ENCODE results near the gene SLC17A8. TPM values are rescaled to one million over a fixed set of nuclear protein-coding genes. Genes with fewer than 3 reads are reported as not detected.

Gene SLC17A8
- polyA plus RNA-seq, 4 donors: 0.19 to 0.60 (median 0.37) TPM

DNA sequence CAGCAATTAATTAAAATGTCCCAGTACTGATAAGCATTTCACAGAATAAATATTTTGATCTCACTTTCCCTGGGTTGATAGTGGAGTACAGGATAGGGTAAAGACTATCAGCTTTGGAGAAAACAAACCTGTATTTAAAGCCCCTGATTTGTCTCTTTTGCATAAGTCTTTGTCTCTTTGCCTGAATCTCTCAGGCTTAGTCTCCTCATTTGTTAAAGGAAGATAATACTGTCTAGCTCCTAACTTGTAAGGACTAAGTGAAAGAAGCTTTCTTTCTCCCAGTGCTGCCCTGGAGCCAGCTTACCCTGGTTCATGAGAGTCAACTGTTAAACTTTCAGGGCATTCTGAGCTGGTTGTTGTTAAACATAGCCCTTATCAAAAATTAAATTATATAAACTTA is 111.3 kb downstream of the SLC17A8 start:
- no peak for DNase-seq (ENCODE audit: low read depth in 4 of 4, low spot score in 3 of 4)

Other genes starting within 250 kb of the SLC17A8 start
- 10 to 100 TPM; 19.4 to 25.8 (median 22.8) TPM for gene BLTP3B, start 214.2 kb upstream of the SLC17A8 start, polyA plus RNA-seq (ENCODE audit: insufficient read length in 4 of 4)
- gene ACTR6, start 156.3 kb upstream of the SLC17A8 start, polyA plus RNA-seq (ENCODE audit: insufficient read length in 4 of 4): 10 to 100 TPM; 27.8 to 41.1 (median 37.0) TPM
- 1 to 10 TPM; 1.9 to 7.7 (median 6.9) TPM for gene DEPDC4, start 90.0 kb upstream of the SLC17A8 start, polyA plus RNA-seq (ENCODE audit: insufficient read length in 4 of 4)
- gene SCYL2, start 89.9 kb upstream of the SLC17A8 start, polyA plus RNA-seq (ENCODE audit: insufficient read length in 4 of 4): 10 to 100 TPM; 35.9 to 60.6 (median 58.2) TPM
- 10 to 100 TPM in 3 of 4 donors, under 1 TPM in 1; 0.82 to 16.5 (median 12.7) TPM for gene NR1H4, start 116.8 kb downstream of the SLC17A8 start, polyA plus RNA-seq (ENCODE audit: insufficient read length in 4 of 4)
- 10 to 100 TPM; 18.0 to 28.0 (median 22.1) TPM for gene GAS2L3, start 216.6 kb downstream of the SLC17A8 start, polyA plus RNA-seq (ENCODE audit: insufficient read length in 4 of 4)